Brain microvascular endothelial cell (primary cell): ENCODE data around the gene CARF.

ENCODE experiments used
- DNase-seq: peaks from one replicate; pipeline ENCODE4 v3.0.0-alpha.2; 2020
- H3K27ac ChIP-seq: fragments of 250-450 bp; sonication (Bioruptor Pico); 2 replicates; pipeline ENCODE4 v1.5.1; 2020; ENCODE audit warnings: mild to moderate bottlenecking, moderate library complexity
- H3K27me3 ChIP-seq: fragments of 250-450 bp; sonication (Bioruptor Pico); replicated peaks from 2 replicates; pipeline ENCODE4 v1.5.1; 2020; ENCODE audit warnings: mild to moderate bottlenecking
- H3K36me3 ChIP-seq: fragments of 250-450 bp; sonication (Bioruptor Pico); replicated peaks from 2 replicates; pipeline ENCODE4 v1.5.1; 2020; ENCODE audit warnings: mild to moderate bottlenecking
- H3K4me3 ChIP-seq: 2 replicates; pipeline ENCODE4 v1.5.1; 2011; ENCODE audit warnings: low read depth, mild to moderate bottlenecking, control low read depth, low read length, moderate library complexity
- in situ Hi-C: cut with HindIII; loops from 2 replicates; pipeline ENCODE4 v1.10.0; 2017; ENCODE audit warnings: low sequenced_read_pairs, low pct_ligation_motif_present
- TF ChIP-seq, protein P1 (sequence below): IDR thresholded peaks from 2 replicates; pipeline ENCODE4 v1.5.1; 2011; ENCODE audit warnings: low read depth, mild to moderate bottlenecking, moderate library complexity, low read length, control low read depth, inconsistent platforms; ENCODE audit errors: missing control alignments

Gene CARF

DNA sequence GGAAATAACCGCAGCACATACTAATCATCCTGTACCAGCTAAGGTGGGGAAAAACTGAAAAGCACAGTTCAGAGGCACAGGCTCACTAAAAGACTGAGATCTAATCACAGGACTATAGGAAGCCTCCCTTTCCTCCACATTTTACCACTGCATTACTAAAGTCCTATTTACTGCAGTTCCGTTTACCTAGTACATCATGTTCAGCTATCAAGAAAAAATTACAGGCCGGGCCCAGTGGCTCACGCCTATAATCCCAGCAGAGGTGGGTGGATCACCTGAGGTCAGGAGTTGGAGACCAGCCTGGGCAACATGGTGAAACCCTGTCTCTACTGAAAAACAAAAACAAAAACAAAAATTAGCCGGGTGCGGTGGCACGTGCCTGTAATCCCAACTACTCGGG is 91.6 kb downstream of the CARF start:
- H3K36me3 ChIP-seq, result no peaks in the 10 kb centered on the region

DNA sequence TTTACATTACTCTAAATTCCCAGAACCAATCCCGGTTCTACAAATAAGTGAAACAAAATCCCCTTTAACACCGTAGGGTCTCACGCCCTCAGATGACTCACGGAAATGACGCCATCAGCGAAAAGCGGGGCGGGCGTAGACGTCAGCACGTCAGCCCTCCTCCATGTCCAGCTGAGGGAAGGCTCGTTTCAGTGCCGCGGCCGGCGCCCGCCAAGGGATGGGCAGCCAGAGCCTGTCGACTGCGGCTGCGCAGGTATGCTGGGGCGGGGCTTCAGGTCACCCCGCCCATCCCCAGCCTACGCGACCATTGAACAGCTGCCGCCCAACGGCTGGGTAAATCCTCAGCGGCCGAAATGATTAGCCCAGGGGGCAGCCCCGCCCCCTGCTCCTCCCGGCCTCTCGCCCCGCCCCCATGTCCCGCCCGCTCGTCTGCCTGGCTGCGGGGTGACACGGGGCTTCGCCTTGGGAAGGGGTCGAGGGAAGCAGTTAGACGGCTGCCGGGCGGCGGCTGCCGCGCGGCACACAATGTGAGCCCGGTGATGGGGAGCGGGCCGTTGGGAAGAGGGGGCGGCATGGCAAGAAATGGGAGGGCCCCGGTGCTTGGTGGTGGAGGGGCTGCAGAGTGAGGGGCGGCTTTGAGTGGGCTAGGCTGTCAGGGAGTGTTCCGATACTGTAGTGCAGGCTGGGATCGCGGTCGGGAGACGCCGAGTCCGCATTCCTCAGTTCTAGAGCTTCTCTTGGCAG is 102.6 kb downstream of the CARF start, which contains the start of gene NBEAL1:
NBEAL1 (plus strand) TSS at position 420 of the 744 bp plus-strand sequence. CDS start 1,510 bp downstream, outside the sequence.
- in situ Hi-C loops, result no loop called here
- peak; percentile 98 for DNase-seq
- Histone ChIP-seq H3K36me3 (no peaks in the 10 kb centered on the region), H3K27me3 (no peaks in the 10 kb centered on the region), H3K27ac (peak within 1 kb of the TSS; percentile 92), H3K4me3 (peak within 1 kb of the TSS; percentile 92)
- TF ChIP-seq, protein P1, sequence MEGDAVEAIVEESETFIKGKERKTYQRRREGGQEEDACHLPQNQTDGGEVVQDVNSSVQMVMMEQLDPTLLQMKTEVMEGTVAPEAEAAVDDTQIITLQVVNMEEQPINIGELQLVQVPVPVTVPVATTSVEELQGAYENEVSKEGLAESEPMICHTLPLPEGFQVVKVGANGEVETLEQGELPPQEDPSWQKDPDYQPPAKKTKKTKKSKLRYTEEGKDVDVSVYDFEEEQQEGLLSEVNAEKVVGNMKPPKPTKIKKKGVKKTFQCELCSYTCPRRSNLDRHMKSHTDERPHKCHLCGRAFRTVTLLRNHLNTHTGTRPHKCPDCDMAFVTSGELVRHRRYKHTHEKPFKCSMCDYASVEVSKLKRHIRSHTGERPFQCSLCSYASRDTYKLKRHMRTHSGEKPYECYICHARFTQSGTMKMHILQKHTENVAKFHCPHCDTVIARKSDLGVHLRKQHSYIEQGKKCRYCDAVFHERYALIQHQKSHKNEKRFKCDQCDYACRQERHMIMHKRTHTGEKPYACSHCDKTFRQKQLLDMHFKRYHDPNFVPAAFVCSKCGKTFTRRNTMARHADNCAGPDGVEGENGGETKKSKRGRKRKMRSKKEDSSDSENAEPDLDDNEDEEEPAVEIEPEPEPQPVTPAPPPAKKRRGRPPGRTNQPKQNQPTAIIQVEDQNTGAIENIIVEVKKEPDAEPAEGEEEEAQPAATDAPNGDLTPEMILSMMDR, result no peak

More for the DNA sequence above, 91.6 kb downstream of the CARF start:
- Histone ChIP-seq H3K27me3 (no peaks in the 10 kb centered on the region), H3K27ac (no peak overlapping the region), H3K4me3 (no peak overlapping the region)
- no peak for DNase-seq
- TF ChIP-seq, protein P1, result no peak
- in situ Hi-C loops, result no loop called here

DNA sequence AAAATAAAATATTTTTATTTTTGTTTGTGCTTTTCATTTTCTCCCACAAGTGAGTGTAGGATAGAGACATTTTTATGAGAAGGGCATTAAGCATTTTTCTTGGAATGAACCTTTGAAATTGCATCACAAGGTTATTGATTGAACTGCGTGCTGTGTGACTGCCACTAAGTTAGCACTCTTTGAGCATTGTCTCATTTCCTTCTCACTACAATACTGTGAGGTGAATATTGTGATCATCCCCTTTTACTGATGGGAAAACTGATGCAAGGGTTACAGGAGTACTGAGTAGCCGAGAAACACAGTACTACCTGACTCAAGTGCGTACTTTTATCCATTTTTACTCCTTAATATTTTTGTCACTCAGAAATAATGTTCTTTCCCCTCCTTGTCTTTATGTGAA is 104.6 kb downstream of the CARF start:
- TF ChIP-seq, protein P1, result no peak
- Histone ChIP-seq H3K4me3 (peak overlapping the region; percentile 30), H3K27me3 (no peaks in the 10 kb centered on the region), H3K27ac (no peak overlapping the region), H3K36me3 (no peaks in the 10 kb centered on the region)
- DNase-seq, result no peak
- in situ Hi-C loops, result no loop called here

DNA sequence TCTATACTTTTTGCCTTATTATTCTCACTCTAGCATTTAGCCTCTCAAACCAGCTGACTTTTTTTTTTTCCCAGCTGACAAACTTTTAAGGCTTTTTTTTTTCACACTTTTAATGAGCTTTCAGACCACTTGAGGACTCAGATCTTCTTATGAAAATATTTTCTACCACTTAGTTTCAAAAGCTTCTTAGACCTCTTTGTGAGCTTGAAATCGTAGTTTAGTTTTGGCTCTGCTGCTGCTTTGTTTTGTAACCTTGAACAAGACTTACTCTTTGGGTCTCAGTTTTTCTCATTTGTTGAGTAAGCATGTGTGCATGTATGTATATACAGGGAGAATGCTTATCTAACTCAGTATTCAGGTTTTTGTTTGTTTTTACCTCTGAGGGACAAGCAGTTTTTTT is 106.1 kb downstream of the CARF start:
- no peaks in the 10 kb centered on the region for H3K36me3 ChIP-seq
- DNase-seq, result no peak
- in situ Hi-C loops, result no loop called here
- H3K4me3 ChIP-seq, result peak overlapping the region; percentile 21
- no peaks in the 10 kb centered on the region for H3K27me3 ChIP-seq
- no peak overlapping the region for H3K27ac ChIP-seq
- TF ChIP-seq, protein P1, result no peak

DNA sequence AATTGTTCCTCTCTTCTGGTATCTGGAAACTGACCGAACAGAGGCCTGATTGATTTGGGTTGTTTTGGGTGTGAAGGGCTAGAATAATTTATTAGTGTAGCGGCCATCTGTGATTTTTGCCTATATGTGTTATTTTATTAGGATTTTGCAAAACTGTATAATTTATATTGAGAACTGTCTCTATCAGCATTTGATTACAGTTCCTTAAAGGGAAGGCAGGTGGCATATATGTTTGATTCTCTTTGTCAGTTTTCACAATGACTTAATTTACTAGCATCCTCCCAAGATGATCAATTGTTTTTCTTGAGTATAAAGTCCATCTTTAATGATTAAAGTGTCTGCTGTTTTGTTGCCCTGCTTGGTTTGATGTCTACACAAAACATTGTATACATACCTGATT is 107.1 kb downstream of the CARF start:
- DNase-seq, result no peak
- no peaks in the 10 kb centered on the region for H3K27me3 ChIP-seq
- peak overlapping the region; percentile 21 for H3K4me3 ChIP-seq
- no peaks in the 10 kb centered on the region for H3K36me3 ChIP-seq
- TF ChIP-seq, protein P1, result no peak
- H3K27ac ChIP-seq, result no peak overlapping the region
- in situ Hi-C loops, result no loop called here
